ENCODE measurements around the gene LGALS16. TPM values are rescaled to one million over a fixed set of nuclear protein-coding genes. Genes with fewer than 3 reads are reported as not detected.
"Not testable (repeated sequence)": the region's sequence is repeated elsewhere in the genome, so short reads cannot be mapped to it uniquely, and the experiment has no call there.

The LGALS16 gene
- total and polyA plus RNA-seq, 2 donors from 2014 or later: not detected

DNA sequence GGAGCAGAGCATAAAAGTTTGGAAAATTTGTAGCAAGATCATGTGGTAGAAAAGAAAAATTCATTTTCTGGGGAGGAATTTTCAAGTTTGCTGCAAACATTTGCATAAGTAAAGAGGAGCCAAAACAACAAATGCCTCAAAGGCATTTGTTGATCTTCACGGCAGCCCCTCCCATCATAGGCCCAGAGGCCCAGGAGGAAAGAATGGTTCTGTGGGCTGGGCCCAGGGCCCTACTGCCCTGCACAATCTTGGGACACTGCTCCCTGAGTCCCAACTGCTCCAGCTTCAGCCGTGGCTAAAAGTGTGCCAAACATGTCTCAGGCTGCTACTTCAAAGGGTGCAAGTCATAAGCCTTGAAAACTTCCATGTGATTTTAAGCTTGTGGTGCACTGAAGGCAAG lies 42.1 kb upstream of the LGALS16 start:
- Histone ChIP-seq H3K4me1 (ENCODE audit: control insufficient read depth in 2 of 3, insufficient read depth in 2 of 3, low read depth in 1 of 3, low read length in 3 of 3) (no peaks in the 10 kb centered on the region), H3K27ac (ENCODE audit: low read depth in 2 of 2, low read length in 2 of 2) (no peak overlapping the region), H3K9me3 (ENCODE audit: control insufficient read depth in 2 of 3, insufficient read depth in 1 of 3, low read length in 3 of 3) (peaks cover 0 to 2% (median 0%) of the 10 kb centered on the region in 3 donors), H3K9ac (ENCODE audit: low read length in 3 of 3) (no peak overlapping the region), H3K27me3 (ENCODE audit: control insufficient read depth, insufficient read depth, low read length) (no peaks in the 10 kb centered on the region), H3K4me3 (ENCODE audit: low read length in 3 of 3) (no peak overlapping the region), H3K36me3 (ENCODE audit: control insufficient read depth in 2 of 3, insufficient read depth in 3 of 3, low read length in 3 of 3) (no peaks in the 10 kb centered on the region)
- intact Hi-C loops (cut with DNase I): no loop called here
- no peak for DNase-seq
- no peak for FAIRE-seq
- TF ChIP-seq, protein P1, sequence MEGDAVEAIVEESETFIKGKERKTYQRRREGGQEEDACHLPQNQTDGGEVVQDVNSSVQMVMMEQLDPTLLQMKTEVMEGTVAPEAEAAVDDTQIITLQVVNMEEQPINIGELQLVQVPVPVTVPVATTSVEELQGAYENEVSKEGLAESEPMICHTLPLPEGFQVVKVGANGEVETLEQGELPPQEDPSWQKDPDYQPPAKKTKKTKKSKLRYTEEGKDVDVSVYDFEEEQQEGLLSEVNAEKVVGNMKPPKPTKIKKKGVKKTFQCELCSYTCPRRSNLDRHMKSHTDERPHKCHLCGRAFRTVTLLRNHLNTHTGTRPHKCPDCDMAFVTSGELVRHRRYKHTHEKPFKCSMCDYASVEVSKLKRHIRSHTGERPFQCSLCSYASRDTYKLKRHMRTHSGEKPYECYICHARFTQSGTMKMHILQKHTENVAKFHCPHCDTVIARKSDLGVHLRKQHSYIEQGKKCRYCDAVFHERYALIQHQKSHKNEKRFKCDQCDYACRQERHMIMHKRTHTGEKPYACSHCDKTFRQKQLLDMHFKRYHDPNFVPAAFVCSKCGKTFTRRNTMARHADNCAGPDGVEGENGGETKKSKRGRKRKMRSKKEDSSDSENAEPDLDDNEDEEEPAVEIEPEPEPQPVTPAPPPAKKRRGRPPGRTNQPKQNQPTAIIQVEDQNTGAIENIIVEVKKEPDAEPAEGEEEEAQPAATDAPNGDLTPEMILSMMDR (IDR thresholded peaks at IDR 0.05; ENCODE audit: borderline replicate concordance, extremely low read depth, insufficient read depth): no peak

DNA sequence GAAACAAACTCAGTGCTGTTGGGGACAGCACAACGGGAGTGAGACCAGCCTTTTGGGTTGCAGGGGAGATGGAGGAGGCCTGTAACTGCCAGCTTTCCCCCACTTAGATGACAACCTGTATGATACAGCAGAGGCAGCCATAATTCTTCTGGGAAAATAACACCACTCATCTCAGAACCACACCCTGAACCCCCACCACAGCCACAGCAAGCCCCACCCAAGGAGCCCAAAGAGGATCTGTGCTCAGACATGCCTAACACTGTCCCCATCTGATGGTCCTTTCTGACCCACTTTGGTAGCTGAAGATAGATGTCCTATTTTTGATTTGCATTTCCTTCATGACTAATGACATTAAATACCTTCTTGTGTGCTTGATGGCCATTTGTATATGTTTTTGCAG lies 38.0 kb upstream of the LGALS16 start:
- Histone ChIP-seq H3K27me3 (ENCODE audit: control insufficient read depth, insufficient read depth, low read length) (no peaks in the 10 kb centered on the region), H3K9ac (ENCODE audit: low read length in 3 of 3) (no peak overlapping the region), H3K27ac (ENCODE audit: low read depth in 2 of 2, low read length in 2 of 2) (no peak overlapping the region), H3K36me3 (ENCODE audit: control insufficient read depth in 2 of 3, insufficient read depth in 3 of 3, low read length in 3 of 3) (no peaks in the 10 kb centered on the region), H3K9me3 (ENCODE audit: control insufficient read depth in 2 of 3, insufficient read depth in 1 of 3, low read length in 3 of 3) (peaks cover 0 to 2% (median 0%) of the 10 kb centered on the region in 3 donors), H3K4me1 (ENCODE audit: control insufficient read depth in 2 of 3, insufficient read depth in 2 of 3, low read depth in 1 of 3, low read length in 3 of 3) (no peaks in the 10 kb centered on the region), H3K4me3 (ENCODE audit: low read length in 3 of 3) (no peak overlapping the region)
- DNase-seq (no peak), FAIRE-seq (no peak)
- TF ChIP-seq, protein P1 (IDR thresholded peaks at IDR 0.05; ENCODE audit: borderline replicate concordance, extremely low read depth, insufficient read depth): no peak
- intact Hi-C loops (cut with DNase I): no loop called here

DNA sequence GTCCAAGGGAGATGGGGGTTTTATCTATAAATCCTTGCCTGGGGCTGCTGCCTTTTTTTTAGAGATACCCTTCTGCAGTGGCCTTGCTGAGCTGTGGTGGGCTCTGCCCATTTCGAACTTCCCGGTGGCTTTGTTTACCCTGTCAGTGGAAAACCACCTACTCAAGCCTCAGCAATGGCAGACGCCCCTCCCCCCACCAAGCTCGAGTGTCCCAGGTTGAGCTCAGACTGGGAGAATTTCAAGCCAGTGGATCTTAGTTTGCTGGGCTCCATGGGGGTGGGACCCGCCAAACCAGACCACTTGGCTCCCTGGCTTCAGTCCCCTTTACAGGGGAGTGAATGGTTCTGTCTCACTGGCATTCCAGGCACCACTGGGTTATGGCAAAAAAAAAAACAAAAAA lies 31.8 kb upstream of the LGALS16 start:
- TF ChIP-seq, protein P1 (IDR thresholded peaks at IDR 0.05; ENCODE audit: borderline replicate concordance, extremely low read depth, insufficient read depth): no peak
- no peak for FAIRE-seq
- Histone ChIP-seq H3K9ac (ENCODE audit: low read length in 3 of 3) (no peak overlapping the region), H3K27me3 (ENCODE audit: control insufficient read depth, insufficient read depth, low read length) (no peaks in the 10 kb centered on the region), H3K36me3 (ENCODE audit: control insufficient read depth in 2 of 3, insufficient read depth in 3 of 3, low read length in 3 of 3) (no peaks in the 10 kb centered on the region), H3K4me1 (ENCODE audit: control insufficient read depth in 2 of 3, insufficient read depth in 2 of 3, low read depth in 1 of 3, low read length in 3 of 3) (no peaks in the 10 kb centered on the region), H3K9me3 (ENCODE audit: control insufficient read depth in 2 of 3, insufficient read depth in 1 of 3, low read length in 3 of 3) (no peaks in the 10 kb centered on the region), H3K27ac (ENCODE audit: low read depth in 2 of 2, low read length in 2 of 2) (no peak overlapping the region), H3K4me3 (ENCODE audit: low read length in 3 of 3) (no peak overlapping the region)
- no peak for DNase-seq
- intact Hi-C loops (cut with DNase I): no loop called here

DNA sequence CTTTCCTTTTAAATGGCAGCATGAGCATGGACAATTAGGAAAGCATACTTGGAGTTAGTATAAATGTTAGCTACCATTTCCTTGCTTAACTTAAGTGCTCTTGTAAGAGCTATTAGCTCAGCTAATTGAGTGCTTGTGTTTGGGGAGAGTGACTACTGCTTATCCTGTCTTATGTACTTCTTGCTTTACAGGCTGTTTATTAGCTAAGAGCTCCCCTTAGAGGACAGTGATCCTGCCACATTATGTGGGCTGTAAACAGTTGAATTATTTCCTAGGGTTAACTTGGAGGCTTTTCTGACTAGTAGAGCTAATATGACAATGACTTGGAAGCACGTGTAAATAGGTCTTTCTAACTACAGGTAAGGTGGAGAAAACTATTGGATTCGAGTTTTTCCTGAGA lies 28.1 kb upstream of the LGALS16 start:
- H3K4me3 ChIP-seq (ENCODE audit: low read length in 3 of 3); H3K27me3 ChIP-seq (ENCODE audit: control insufficient read depth, insufficient read depth, low read length); intact Hi-C loops (cut with DNase I); H3K4me1 ChIP-seq (ENCODE audit: control insufficient read depth in 2 of 3, insufficient read depth in 2 of 3, low read depth in 1 of 3, low read length in 3 of 3); H3K9ac ChIP-seq (ENCODE audit: low read length in 3 of 3); FAIRE-seq; H3K36me3 ChIP-seq (ENCODE audit: control insufficient read depth in 2 of 3, insufficient read depth in 3 of 3, low read length in 3 of 3); H3K27ac ChIP-seq (ENCODE audit: low read depth in 2 of 2, low read length in 2 of 2); H3K9me3 ChIP-seq (ENCODE audit: control insufficient read depth in 2 of 3, insufficient read depth in 1 of 3, low read length in 3 of 3); DNase-seq: not testable (repeated sequence)

All from kidney (tissue), 14 donors.